ENCODE results near the gene CDH13.

CDH13 gene

GRCh38 chr16:82741073-82741615 is 114.4 kb downstream of the CDH13 start:
- DNase-seq (ENCODE audit: low read depth in 2 of 2), result no peak

- DNase-seq (ENCODE audit: low read depth in 2 of 2), result no peak
Observed at GRCh38 chr16:82744958-82745357, 118.2 kb downstream of the CDH13 start.

DNA sequence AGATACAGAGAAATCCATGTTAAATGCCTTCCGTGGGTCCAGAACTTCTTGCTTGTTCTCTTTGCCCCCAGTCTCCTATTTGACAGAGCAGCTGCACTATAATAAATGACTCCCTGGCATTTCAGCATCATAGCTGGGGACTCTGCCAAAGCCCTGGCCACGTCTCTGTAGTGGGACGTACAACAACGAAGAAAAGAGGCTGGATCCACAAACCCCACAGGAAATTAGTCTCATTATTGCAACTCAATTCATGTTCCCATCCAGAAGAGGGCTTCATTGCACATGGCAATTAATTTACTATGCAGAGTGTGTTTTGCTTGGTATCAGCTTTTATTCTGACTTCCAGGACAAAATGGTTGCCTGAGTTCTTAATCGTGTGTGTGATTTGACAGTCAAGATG is 121.3 kb downstream of the CDH13 start:
- no peak for DNase-seq (ENCODE audit: low read depth in 2 of 2)

DNA sequence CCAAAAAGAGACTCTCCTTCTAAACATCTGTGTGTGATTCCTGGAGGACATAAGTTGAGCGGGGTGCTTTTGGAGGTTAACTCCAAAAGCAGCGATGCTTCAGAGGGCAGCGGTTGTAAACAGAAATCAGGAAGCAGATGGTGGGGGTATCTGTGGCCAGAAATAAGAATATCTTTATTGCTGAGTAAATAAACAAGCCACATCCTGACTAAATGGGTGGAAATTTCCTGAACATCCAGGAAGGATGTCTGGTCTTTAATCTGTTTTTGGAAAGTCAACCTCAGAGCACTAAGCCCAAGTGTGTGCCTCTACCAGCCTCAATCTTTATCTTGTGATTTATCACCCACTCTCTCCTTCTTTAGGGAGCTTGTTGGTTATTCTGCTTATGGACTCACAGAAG is 123.3 kb downstream of the CDH13 start:
- DNase-seq (ENCODE audit: low read depth in 2 of 2), result no peak

- no peak for DNase-seq (ENCODE audit: low read depth in 2 of 2)
Observed at GRCh38 chr16:82751020-82751419, 124.3 kb downstream of the CDH13 start.

DNA sequence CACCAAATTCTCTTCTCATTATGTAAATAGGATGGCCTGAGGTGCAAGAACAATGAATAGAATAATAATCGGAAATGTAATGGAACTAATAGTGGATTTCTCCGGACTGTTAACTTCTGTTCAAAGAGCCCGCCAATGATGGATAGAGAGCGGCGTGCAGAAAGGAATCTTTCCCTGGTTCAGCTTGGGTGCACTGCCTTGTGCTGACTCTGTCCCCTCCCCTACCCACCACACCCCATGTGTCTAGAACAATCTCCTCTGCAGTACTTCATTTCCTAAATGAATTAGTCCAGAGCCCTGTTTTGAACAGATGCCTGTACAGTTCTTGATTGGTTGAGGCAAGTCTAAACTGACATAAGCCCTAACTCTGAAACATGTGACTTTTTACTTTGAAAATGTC is 125.4 kb downstream of the CDH13 start:
- DNase-seq (ENCODE audit: low read depth in 2 of 2), result no peak

GRCh38 chr16:82753821-82754220 is 127.1 kb downstream of the CDH13 start:
- no peak for DNase-seq (ENCODE audit: low read depth in 2 of 2)

- DNase-seq (ENCODE audit: low read depth in 2 of 2), result no peak
Observed at GRCh38 chr16:82754716-82755513, 128.1 kb downstream of the CDH13 start.

- no peak for DNase-seq (ENCODE audit: low read depth in 2 of 2)
Observed at GRCh38 chr16:82755570-82756282, 129.0 kb downstream of the CDH13 start.

DNA sequence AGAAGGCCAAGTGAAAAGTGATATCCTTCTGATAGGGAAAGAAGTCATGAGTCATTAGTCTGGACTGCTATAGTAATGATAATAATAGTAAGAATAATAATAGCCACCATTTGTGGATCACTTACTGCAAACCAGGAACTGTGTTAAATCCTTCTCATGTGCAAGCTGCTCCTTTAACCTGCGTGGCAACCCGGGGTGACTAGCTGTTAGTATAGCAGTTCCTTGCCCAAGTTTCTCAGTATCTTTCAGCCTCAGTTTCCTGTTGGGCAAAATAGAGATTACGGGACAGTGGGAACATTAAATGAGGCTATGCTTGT is 129.5 kb downstream of the CDH13 start:
- no peak for DNase-seq (ENCODE audit: low read depth in 2 of 2)

- no peak for DNase-seq (ENCODE audit: low read depth in 2 of 2)
Observed at GRCh38 chr16:82758406-82758805, 131.6 kb downstream of the CDH13 start.

GRCh38 chr16:82758904-82759303 is 132.1 kb downstream of the CDH13 start:
- no peak for DNase-seq (ENCODE audit: low read depth in 2 of 2)

DNA sequence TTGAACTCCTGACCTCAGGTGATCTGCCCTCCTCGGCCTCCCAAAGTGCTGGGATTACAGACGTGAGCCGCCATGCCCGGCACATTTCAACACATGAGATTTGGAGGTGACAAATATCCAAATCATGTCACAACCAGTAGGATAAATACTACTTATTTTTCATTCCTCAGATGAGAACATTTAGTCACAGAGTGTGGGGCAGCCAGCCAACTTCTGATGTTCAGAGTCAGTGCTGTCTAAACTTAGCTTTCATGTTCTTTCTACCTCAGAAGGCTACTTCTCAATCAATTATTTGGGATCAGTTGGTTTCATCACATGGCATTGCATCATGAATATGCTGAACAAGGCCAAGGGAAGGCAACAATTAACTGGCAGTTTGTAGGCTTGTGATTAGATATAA is 134.5 kb downstream of the CDH13 start:
- no peak for DNase-seq (ENCODE audit: low read depth in 2 of 2)

DNA sequence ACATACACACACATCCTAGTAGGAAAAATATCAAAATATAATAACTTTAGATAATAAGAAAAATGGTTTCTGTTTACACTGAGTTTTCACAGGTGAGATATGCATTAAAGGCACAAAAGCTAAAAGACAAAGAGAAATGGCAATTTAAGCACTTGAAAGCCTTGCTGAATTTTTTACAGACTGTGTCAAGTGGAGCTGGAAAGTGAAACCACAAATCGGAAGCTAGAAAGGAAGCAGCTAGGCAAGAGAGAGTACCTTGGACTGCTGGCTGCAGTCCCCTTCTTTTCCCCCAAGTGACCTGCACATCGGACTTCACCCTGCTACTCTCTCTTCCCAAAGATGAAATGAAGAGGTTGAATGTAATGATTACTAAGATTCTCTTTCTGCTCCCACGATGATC is 135.1 kb downstream of the CDH13 start:
- no peak for DNase-seq (ENCODE audit: low read depth in 2 of 2)

DNA sequence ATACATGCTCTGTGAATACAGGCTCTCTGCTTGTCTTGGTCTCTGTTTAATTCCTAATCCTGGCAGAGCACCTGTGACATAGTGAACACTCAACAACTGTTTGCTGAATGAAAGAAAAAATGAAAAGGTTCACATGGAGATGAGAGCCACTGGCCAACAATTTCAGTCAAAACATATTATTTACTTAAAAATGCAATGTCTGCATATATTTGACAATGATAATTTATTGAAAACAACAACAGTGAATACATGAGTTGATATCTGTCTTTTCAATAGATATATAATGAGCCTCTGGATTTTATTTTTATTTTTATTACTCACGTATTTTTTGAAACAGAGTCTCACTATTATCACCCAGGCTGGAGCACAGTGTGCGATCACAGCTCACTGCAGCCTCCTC is 136.6 kb downstream of the CDH13 start:
- no peak for DNase-seq (ENCODE audit: low read depth in 2 of 2)

- no peak for DNase-seq (ENCODE audit: low read depth in 2 of 2)
Observed at GRCh38 chr16:82767198-82767597, 140.4 kb downstream of the CDH13 start.

DNA sequence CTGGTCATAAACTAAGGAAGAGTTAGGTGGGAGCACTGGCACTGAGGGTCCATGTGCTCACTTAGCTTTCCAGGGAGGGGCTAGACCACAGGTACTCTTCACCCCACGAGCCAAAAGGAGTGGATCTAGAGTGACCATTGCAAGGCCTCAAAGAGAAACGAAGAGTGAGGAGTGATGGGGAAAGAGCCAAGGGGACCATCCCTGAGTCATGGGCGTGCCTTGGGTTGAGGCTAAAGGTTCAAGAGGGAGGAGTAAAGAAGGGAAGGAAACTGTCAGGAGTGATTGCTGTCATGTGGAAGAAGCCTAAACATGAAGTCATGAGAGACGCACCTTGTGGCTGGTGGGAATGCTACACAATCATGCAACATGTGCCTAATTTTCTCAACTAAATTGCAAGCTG is 141.0 kb downstream of the CDH13 start:
- no peak for DNase-seq (ENCODE audit: low read depth in 2 of 2)

GRCh38 chr16:82769845-82770244 is 143.1 kb downstream of the CDH13 start:
- no peak for DNase-seq (ENCODE audit: low read depth in 2 of 2)

GRCh38 chr16:82772215-82772614 is 145.4 kb downstream of the CDH13 start:
- no peak for DNase-seq (ENCODE audit: low read depth in 2 of 2)

GRCh38 chr16:82773018-82773417 is 146.2 kb downstream of the CDH13 start:
- no peak for DNase-seq (ENCODE audit: low read depth in 2 of 2)

GRCh38 chr16:82776470-82777146 is 149.8 kb downstream of the CDH13 start:
- DNase-seq (ENCODE audit: low read depth in 2 of 2), result no peak

GRCh38 chr16:82782715-82783251 is 156.0 kb downstream of the CDH13 start:
- DNase-seq (ENCODE audit: low read depth in 2 of 2), result no peak
